HG03354 (cell line): Measurements from ENCODE around the gene CNKSR3.

Experiments
- ATAC-seq: cut with Tn5 transposase; IDR thresholded peaks from one replicate; pipeline ENCODE4 v1.9.1; 2021; ENCODE audit warnings: mild to moderate bottlenecking; ENCODE audit not compliant: unreplicated experiment, poor library complexity, severe bottlenecking

Gene CNKSR3

GRCh38 chr6:154397491-154398195, 112.8 kb downstream of the CNKSR3 start:
- ATAC-seq: no peak

- ATAC-seq: no peak
Observed at GRCh38 chr6:154395878-154396277, 114.6 kb downstream of the CNKSR3 start.

DNA sequence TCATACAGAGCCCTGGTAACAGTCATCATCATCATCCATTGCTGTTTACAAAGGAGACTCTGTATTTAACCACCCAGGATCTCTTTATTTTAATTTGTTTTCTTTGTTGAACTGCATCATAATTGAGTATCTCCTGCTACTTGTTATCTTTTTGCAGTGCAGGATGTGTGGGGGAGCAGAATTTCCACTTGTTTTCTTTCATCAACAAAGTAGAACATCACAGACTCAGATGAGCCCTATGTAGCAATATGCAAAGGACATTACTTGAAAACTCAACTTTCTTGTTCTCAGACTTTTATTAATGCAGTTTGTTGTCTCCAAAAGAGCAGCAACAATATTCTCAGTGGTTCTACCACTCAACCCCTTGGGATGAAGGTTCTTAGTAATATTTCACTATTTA, 115.2 kb downstream of the CNKSR3 start:
- no peak for ATAC-seq

- ATAC-seq: no peak
Observed at GRCh38 chr6:154394571-154394970, 115.9 kb downstream of the CNKSR3 start.

GRCh38 chr6:154390034-154390433, 120.5 kb downstream of the CNKSR3 start:
- no peak for ATAC-seq

- ATAC-seq: no peak
Observed at GRCh38 chr6:154388803-154389202, 121.7 kb downstream of the CNKSR3 start.

GRCh38 chr6:154386848-154387717, 123.4 kb downstream of the CNKSR3 start:
- ATAC-seq: no peak

GRCh38 chr6:154384191-154384590, 126.3 kb downstream of the CNKSR3 start:
- ATAC-seq: no peak

GRCh38 chr6:154383273-154383672, 127.2 kb downstream of the CNKSR3 start:
- ATAC-seq: no peak

GRCh38 chr6:154382740-154383139, 127.7 kb downstream of the CNKSR3 start:
- no peak for ATAC-seq

DNA sequence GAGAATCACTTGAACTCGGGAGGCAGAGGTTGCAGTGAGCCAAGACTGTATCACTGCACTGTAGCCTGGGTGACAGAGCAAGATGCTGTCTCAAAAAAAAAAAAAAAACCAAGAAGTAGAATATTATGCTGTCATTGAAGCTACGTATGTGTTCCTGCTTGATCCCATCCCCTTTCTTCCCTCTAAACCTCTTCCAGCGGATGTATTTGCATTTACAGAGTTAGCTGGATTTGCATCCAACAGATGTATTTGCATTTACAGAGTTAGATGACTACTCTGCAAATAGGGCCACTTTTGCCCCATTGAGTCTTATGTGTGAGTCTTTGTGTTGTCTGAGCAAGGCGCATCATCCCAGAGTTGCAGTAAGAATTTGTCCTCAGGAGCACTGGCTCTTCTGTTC, 128.9 kb downstream of the CNKSR3 start:
- ATAC-seq: no peak

DNA sequence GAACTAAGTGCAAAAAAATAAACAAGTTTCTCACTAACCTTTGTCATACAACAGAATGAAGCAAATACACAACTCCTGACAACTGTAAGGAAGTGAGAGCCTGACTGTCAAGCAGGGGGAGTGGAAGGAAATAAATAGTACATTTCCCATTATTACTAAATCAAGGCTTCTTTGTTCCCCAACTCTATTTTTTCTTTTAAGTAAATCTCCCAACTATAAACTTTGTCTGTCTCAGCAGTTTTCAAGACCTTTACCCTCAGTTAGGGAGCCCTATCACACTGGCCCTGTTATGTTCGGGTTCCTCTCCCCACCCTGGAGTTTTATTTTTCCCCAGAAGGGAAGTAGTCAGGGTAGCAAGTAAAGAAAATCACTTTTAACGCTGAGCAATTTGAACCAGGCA, 129.7 kb downstream of the CNKSR3 start:
- no peak for ATAC-seq

DNA sequence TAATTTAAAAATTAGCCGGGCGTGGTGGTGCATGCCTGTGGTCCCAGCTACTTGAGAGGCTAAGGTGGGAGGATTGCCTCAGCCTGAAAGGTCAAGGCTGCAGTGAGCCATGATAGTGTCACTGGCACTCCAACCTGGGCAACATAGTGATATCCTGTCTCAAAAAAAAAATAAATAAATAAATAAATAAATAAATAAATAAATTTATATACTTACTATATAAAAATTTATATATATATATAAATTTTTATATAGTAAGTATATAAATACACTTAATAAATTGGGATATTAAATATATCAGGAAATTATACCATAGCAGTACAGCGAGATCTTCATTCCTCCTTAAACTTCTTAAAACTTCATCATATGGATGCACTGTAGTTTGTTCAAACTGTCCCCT, 130.9 kb downstream of the CNKSR3 start:
- no peak for ATAC-seq

DNA sequence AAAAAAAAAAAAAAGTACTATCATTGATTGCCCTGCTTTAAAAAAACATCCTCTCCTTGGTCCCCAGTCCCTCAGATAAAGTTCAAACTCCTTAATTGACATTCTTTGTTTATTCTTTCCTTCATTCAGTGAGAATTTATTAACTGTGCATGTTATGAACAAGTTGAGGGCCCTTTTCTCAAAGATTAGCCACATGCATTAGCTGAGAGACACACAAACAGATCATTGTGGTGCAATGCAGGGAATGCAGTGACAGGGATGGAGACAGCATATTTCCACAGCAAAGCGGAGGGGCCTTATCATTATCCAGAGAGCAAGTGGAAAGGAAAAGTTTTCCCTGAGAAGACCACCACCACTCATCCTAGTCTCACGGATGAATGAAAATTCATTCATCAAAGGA, 132.0 kb downstream of the CNKSR3 start:
- no peak for ATAC-seq

GRCh38 chr6:154377726-154378125, 132.8 kb downstream of the CNKSR3 start:
- ATAC-seq: no peak

DNA sequence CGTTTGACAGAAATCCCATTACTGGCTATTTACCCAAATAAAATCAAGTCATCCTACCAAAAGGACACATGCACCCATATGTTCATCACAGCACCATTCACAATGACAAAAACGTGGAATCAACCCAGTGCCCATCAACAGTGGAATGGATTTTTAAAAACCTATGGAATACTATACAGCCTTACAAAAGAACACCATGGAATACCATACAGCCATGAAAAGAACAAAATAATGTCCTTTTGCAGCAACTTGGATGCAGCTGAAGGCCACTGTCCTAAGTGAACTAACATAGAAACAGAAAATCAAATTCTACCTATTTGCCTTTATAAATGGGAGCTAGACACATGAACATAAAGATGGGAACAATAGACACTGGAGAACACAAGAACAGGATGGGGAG, 136.5 kb downstream of the CNKSR3 start:
- no peak for ATAC-seq

DNA sequence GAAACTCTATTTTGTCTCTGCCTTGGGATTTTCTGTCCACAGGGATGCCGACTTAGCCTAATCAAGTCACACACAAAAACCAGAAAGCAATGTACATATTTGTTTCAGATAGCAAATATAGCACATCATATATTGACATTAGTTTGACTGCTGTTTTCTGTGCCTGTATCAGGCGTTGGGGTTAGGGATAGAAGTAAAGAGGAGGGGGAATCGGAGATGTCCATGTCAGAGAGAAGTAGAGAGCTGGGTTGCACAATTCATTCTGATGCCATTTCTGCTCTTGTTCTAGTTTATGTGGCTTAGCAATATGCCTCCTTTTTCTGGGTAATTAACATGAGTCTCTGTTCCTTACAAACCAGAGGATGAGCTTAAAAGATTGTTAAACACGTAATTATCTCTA, 139.2 kb downstream of the CNKSR3 start:
- no peak for ATAC-seq

- peak; percentile 92 for ATAC-seq
Observed at GRCh38 chr6:154370545-154370944, 139.9 kb downstream of the CNKSR3 start.

DNA sequence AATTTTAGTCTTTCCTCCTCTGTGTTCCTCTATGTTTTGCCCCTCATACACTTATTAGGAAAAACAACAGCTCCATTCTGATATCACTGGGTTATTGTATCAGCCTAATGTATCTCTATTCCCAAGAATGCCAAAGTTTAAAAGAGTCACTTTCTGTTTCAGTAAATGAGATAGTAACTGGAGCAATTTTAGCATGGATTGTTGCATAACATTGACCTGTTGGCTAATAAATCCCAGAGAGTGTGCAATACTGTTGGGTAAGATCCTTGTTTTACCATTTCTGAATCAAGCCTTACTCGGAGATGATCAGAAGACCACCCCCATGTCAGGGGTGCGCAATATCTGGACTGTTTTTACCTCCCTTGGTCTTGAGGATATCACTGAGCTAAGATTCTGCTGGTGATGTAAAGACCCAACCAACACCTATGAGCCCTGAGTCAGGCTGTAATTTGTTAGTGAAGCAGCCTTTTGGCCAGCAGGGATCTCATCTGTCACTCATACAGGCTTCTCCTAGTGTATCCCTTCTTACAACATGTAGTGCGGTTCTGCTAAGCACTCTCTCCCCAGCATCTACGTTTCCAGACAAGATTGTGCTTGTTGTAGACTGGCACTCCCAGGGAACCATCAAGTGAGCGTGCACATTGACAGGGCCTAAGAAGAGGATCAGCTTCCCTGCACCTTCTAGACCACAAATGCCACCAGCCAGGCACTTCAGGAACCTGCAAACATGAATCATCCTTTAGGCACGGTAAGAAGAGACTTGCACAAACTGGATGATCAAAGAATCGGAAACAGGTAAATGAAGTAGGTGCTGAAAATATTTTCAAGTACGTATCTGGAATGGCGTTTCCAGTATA, 142.4 kb downstream of the CNKSR3 start:
- ATAC-seq: no peak

DNA sequence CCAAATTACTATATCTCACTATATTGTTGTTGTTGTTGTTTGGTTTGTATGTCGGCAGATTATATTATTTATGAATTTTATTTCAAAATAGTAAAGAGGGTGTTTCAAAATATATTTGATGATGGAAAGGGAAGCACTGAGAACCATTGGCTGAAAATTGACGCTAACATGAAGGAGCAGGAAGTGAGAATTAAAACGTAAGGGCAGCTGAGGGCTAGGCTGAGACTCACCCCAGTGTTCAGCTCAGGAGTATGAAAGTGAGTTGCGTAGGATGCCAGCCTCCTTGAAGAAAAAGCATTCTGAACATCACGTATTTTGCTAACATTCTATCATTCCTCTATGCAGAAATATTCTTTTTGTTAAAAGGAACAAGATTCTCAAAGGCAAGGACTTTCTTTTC, 143.1 kb downstream of the CNKSR3 start:
- no peak for ATAC-seq
